HepG2 (cell line): ENCODE data around the gene CLEC16A. TPM values are rescaled to one million over a fixed set of nuclear protein-coding genes. Genes with fewer than 3 reads are reported as not detected.

Source experiments
- ATAC-seq: fragments of 200-7000 bp; cut with Tn5 transposase; 3 replicates; pipeline ENCODE4 v1.9.1; 2020; ENCODE audit warnings: mild to moderate bottlenecking, moderate library complexity
- BruUV-seq: library from RNA; stranded (reverse); fragments of 400-500 nt; replicated peaks from 2 replicates; lab custom pipeline; 2021; lab: Mats Ljungman, UMichigan
- CTCF ChIA-PET: fragments of 300-600 bp; formaldehyde crosslinking; extraction: SDS; loops from one replicate; lab custom pipeline; 2021; ENCODE audit warnings: low total read pairs, inconsistent platforms, low intra/inter-chr PET ratio; lab: Yijun Ruan, JAX
- POLR2A ChIA-PET: fragments of 350-600 bp; sonication (Branson Sonifier 250); formaldehyde crosslinking; loops from one replicate; lab custom pipeline; 2020; ENCODE audit warnings: antibody characterized with exemption, inconsistent platforms; lab: Yijun Ruan, JAX
- DNase-seq: peaks from one replicate; pipeline ENCODE4 v3.0.0-alpha.2; 2015; ENCODE audit warnings: low spot score
- FAIRE-seq: peaks from 3 replicates; lab custom pipeline; 2011; peaks lifted over from hg19 to GRCh38; lab: Jason Lieb, UNC
- H2AFZ ChIP-seq: one replicate; pipeline ENCODE4 v1.6.1; 2011; ENCODE audit warnings: low read length, inconsistent platforms
- H3K27ac ChIP-seq: fragments of 300-600 bp; 3 replicates; pipeline ENCODE4 v1.8.0; 2011; ENCODE audit warnings: mixed run types, mild to moderate bottlenecking, mixed read lengths, low read length, inconsistent platforms; ENCODE audit not compliant: insufficient read depth; ENCODE audit errors: extremely low read length
- H3K27me3 ChIP-seq, 2 experiments: fragments of 200-600 bp in 1 of 2; 2 replicates in 1 of 2; 3 replicates in 1 of 2; pipeline versions ENCODE4 v1.6.0 to v1.8.0; 2011; ENCODE audit warnings: low read length in 2 of 2, mild to moderate bottlenecking in 2 of 2, moderate library complexity in 2 of 2, inconsistent platforms in 1 of 2; ENCODE audit not compliant: insufficient read depth in 2 of 2, control insufficient read depth in 1 of 2
- H3K36me3 ChIP-seq, 2 experiments: fragments of 200-600 bp in 1 of 2; replicated peaks in 1 of 2; 2 replicates in 1 of 2; 3 replicates in 1 of 2; pipeline versions ENCODE4 v1.5.1 to v1.8.0; 2011; ENCODE audit warnings: low read length in 2 of 2, inconsistent platforms in 1 of 2; ENCODE audit not compliant: insufficient read depth in 2 of 2, control insufficient read depth in 1 of 2
- H3K4me1 ChIP-seq: 2 replicates; pipeline ENCODE4 v1.5.1; 2012; ENCODE audit warnings: low read length, inconsistent platforms; ENCODE audit not compliant: insufficient read depth
- H3K4me2 ChIP-seq: 2 replicates; pipeline ENCODE4 v1.6.0; 2011; ENCODE audit warnings: low read depth, low read length, inconsistent platforms
- H3K4me3 ChIP-seq, 3 experiments: fragments of 200-600 bp in 1 of 3; sonication (generic), shearing (Covaris generic) in 1 of 3; replicated peaks in 1 of 3; 2 replicates each; pipeline ENCODE4 v1.5.1; 2011 to 2016; ENCODE audit warnings: low read length in 3 of 3, inconsistent platforms in 2 of 3, low read depth in 2 of 3, mild to moderate bottlenecking in 2 of 3, control low read depth in 1 of 3, mixed read lengths in 1 of 3; ENCODE audit not compliant: insufficient read depth in 1 of 3
- H3K79me2 ChIP-seq: one replicate; pipeline ENCODE4 v1.6.1; 2011; ENCODE audit warnings: low read length, inconsistent platforms; ENCODE audit not compliant: insufficient read depth
- H3K9ac ChIP-seq: 2 replicates; pipeline ENCODE4 v1.6.0; 2011; ENCODE audit warnings: mild to moderate bottlenecking, low read depth, low read length, inconsistent platforms; ENCODE audit not compliant: insufficient read depth
- H3K9me3 ChIP-seq: 2 replicates; pipeline ENCODE4 v1.5.1; 2012; ENCODE audit warnings: mild to moderate bottlenecking, low read length
- H4K20me1 ChIP-seq: 2 replicates; pipeline ENCODE4 v1.6.0; 2011; ENCODE audit warnings: inconsistent platforms, mild to moderate bottlenecking, low read length, moderate library complexity; ENCODE audit not compliant: insufficient read depth
- ARNT ChIP-seq: fragments of 450-650 bp; IDR thresholded peaks from 2 replicates; pipeline ENCODE4 v1.6.1; 2017
- HOXA7 ChIP-seq: sonication (generic); formaldehyde crosslinking; IDR thresholded peaks from 2 replicates; pipeline ENCODE4 v1.8.1; 2022; ENCODE audit warnings: mild to moderate bottlenecking, missing genetic modification reagents, moderate library complexity
- NFYB ChIP-seq: sonication (generic); formaldehyde crosslinking; IDR thresholded peaks from 2 replicates; pipeline ENCODE4 v1.4.0; 2020; ENCODE audit warnings: missing genetic modification reagents
- PITX1 ChIP-seq: sonication (generic); formaldehyde crosslinking; IDR thresholded peaks from 2 replicates; pipeline ENCODE4 v1.5.1; 2020; ENCODE audit warnings: mild to moderate bottlenecking, missing genetic modification reagents
- SYNCRIP ChIP-seq: fragments of 200-400 bp; formaldehyde crosslinking; IDR thresholded peaks from 2 replicates; pipeline ENCODE4 v1.6.1; 2018; ENCODE audit warnings: mild to moderate bottlenecking, low read depth, low read length; ENCODE audit not compliant: insufficient read depth
- ZNF296 ChIP-seq: sonication (generic); formaldehyde crosslinking; conservative IDR thresholded peaks from 2 replicates; pipeline ENCODE4 v1.5.0; 2020; ENCODE audit warnings: mild to moderate bottlenecking, missing genetic modification reagents
- ZNF367 ChIP-seq: sonication (generic); formaldehyde crosslinking; IDR thresholded peaks from 2 replicates; pipeline ENCODE4 v1.4.0; 2020; ENCODE audit warnings: missing genetic modification reagents, borderline replicate concordance
- WGBS: methylation state at CpG from one replicate; pipeline ENCODE4 v1.1.6; 2017; ENCODE audit warnings: low lambda C conversion rate; 5-methylcytosine and 5-hydroxymethylcytosine counted together
- in situ Hi-C: cut with HindIII; loops from 2 replicates; pipeline ENCODE4 v1.10.0; 2017; ENCODE audit warnings: low pct_unique_long_range_greater_than_20kb; ENCODE audit not compliant: extremely low pct_ligation_motif_present
- intact Hi-C: fragments of 100-400 bp; cut with micrococcal nuclease; formaldehyde crosslinking; loops from one replicate; pipeline ENCODE4 v1.10.0; 2022; ENCODE audit not compliant: unreplicated experiment
- polyA plus RNA-seq, 8 experiments: library from polyadenylated mRNA; depleted of rRNA in 3 of 8; stranded (reverse) in 7 of 8; unstranded in 1 of 8; fragments of >200 nt; fragmentation: Illumina TruSeq in 4 of 8; extraction: Trizol in 4 of 8; gene quantifications; 2 replicates each; pipeline versions ENCODE4 v1.2.1 to v1.2.3, GENCODE V29; 2011 to 2016; ENCODE audit warnings: low read depth in 4 of 8, missing spikeins in 1 of 8, mixed read lengths in 1 of 8; ENCODE audit not compliant: insufficient read depth in 1 of 8
- total RNA-seq, 5 experiments: library from RNA; depleted of rRNA; stranded (reverse); fragments of >200 nt; fragmentation: Illumina TruSeq; extraction: Trizol; gene quantifications; 2 replicates each; pipeline ENCODE4 v1.2.3, GENCODE V29; 2016; ENCODE audit warnings: low read depth in 1 of 5
- TF ChIP-seq, protein P1 (sequence below): sonication (generic); formaldehyde crosslinking; conservative IDR thresholded peaks from 2 replicates; pipeline ENCODE4 v1.8.1; 2023; ENCODE audit warnings: missing genetic modification reagents
- TF ChIP-seq, protein P2 (sequence below): IDR thresholded peaks from 2 replicates; pipeline ENCODE4 v1.6.1; 2016; ENCODE audit warnings: missing genetic modification reagents, missing compliant biosample characterization

Gene CLEC16A
- total and polyA plus RNA-seq, 2 of the 13 experiments (the other 11 are each of a cell fraction or from before 2014, with no cell fraction given) = 8.5 to 10.3 TPM

DNA sequence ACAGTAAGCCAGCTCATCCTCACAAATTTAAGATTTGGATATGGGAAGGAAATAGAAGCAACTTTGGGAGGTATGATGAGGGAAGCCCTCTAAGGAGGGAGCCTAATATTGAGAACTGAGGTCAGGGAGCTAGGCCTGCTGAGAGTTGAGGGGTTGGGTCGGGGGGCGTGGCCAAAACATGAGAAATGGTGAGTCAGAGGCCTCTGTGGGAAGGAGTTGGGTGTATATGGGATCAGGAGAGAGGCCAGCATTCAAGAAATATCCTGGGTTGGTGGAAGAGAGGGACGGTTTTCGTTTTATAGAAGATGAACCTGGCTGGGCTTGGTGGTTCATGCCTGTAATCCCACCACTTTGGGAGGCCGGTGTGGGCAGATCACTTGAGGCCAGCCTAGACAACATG, 48.4 kb downstream of the CLEC16A start:
- Histone ChIP-seq H3K9me3 (no peaks in the 10 kb centered on the region), H2AFZ (no peak overlapping the region), H3K36me3 (peaks cover 8 to 11% of the 10 kb centered on the region in 2 experiments; a peak in 2 of 5 replicates), H3K9ac (no peak overlapping the region), H3K79me2 (no peaks in the 10 kb centered on the region), H3K4me3 (no peak overlapping the region), H3K27me3 (no peaks in the 10 kb centered on the region), H3K27ac (no peak overlapping the region), H4K20me1 (no peaks in the 10 kb centered on the region), H3K4me2 (no peak overlapping the region), H3K4me1 (no peaks in the 10 kb centered on the region)
- FAIRE-seq (no peak), ATAC-seq (no peak), DNase-seq (no peak)
- intact Hi-C loops = no loop called here
- WGBS = 94% methylated on average over 5 of the region's 5 CpGs
- in situ Hi-C loops = no loop called here
- BruUV-seq = no TSS peak
- CTCF ChIA-PET = no interaction called here
- TF ChIP-seq, protein P1, sequence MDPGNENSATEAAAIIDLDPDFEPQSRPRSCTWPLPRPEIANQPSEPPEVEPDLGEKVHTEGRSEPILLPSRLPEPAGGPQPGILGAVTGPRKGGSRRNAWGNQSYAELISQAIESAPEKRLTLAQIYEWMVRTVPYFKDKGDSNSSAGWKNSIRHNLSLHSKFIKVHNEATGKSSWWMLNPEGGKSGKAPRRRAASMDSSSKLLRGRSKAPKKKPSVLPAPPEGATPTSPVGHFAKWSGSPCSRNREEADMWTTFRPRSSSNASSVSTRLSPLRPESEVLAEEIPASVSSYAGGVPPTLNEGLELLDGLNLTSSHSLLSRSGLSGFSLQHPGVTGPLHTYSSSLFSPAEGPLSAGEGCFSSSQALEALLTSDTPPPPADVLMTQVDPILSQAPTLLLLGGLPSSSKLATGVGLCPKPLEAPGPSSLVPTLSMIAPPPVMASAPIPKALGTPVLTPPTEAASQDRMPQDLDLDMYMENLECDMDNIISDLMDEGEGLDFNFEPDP = 0 out of 2 replicates have a peak, but pooled peaks have one; percentile 11
- no peak for TF ChIP-seq HOXA7 (CRISPR knock-in tag)
- TF ChIP-seq, all 625 proteins: peak for 1
- POLR2A ChIA-PET = no interaction called here

DNA sequence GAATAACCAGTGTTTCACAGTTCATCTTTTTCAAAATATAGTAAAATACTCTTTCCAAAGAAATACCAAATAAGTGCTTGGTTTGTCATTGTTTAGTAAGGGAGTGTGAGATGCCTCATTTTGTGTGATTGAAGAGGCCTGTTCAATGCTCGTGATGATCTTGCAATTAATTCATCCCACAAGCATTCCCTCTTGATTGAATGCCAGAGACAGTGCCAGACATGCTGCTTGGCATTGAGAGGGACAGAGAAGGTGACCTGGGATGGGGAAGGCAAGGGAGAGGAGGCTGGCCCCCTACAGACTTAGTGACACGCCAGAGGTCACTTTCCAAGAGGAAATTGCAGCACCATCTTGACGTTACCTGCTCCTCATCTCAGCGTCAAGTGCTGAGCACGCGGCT, 49.3 kb downstream of the CLEC16A start:
- H2AFZ ChIP-seq = no peak overlapping the region
- in situ Hi-C loops = no loop called here
- BruUV-seq = no TSS peak
- POLR2A ChIA-PET = no interaction called here
- no peaks in the 10 kb centered on the region for H4K20me1 ChIP-seq
- CTCF ChIA-PET = no interaction called here
- no peak overlapping the region for H3K27ac ChIP-seq
- intact Hi-C loops = no loop called here
- no peak for FAIRE-seq
- no peaks in the 10 kb centered on the region for H3K79me2 ChIP-seq
- H3K27me3 ChIP-seq = no peaks in the 10 kb centered on the region
- H3K9ac ChIP-seq = no peak overlapping the region
- no peak overlapping the region for H3K4me3 ChIP-seq
- no peak for DNase-seq
- H3K4me1 ChIP-seq = no peaks in the 10 kb centered on the region
- H3K36me3 ChIP-seq = peaks cover 8 to 9% of the 10 kb centered on the region in 2 experiments; a peak in 2 of 5 replicates
- TF ChIP-seq ARNT (no peak), SYNCRIP (no peak), ZNF296 (CRISPR knock-in tag) (no peak), PITX1 (CRISPR knock-in tag) (no peak), NFYB (CRISPR knock-in tag) (no peak), ZNF367 (CRISPR knock-in tag) (no peak)
- TF ChIP-seq, protein P2, sequence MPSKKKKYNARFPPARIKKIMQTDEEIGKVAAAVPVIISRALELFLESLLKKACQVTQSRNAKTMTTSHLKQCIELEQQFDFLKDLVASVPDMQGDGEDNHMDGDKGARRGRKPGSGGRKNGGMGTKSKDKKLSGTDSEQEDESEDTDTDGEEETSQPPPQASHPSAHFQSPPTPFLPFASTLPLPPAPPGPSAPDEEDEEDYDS (CRISPR knock-in tag) = no peak
- H3K4me2 ChIP-seq = no peak overlapping the region
- 94% methylated on average over 6 of the region's 6 CpGs for WGBS
- no peak for ATAC-seq
- no peaks in the 10 kb centered on the region for H3K9me3 ChIP-seq
